SU-DHL-6 (cell line): ENCODE results near the gene TOP2A.

Experiments
- CTCF ChIP-seq: fragments of 200-600 bp; sonication (generic); IDR thresholded peaks from one replicate; pipeline ENCODE4 v1.5.1; 2017; ENCODE audit warnings: antibody characterized with exemption, mild to moderate bottlenecking, low read length, moderate library complexity; ENCODE audit not compliant: insufficient read depth, poor library complexity, severe bottlenecking
- EZH2phosphoT487 ChIP-seq: fragments of 200-600 bp; sonication (generic), shearing (Covaris generic); conservative IDR thresholded peaks from 2 replicates; pipeline ENCODE4 v1.6.1; 2018; ENCODE audit warnings: mild to moderate bottlenecking, antibody characterized with exemption, low read length, moderate library complexity, mixed read lengths

GRCh38 chr17:40352237-40352778 is 65.4 kb downstream of the TOP2A start:
- TF ChIP-seq CTCF = no peak
- TF ChIP-seq EZH2phosphoT487 = no peak
